Measurements from ENCODE around the gene DRC7. TPM values are rescaled to one million over a fixed set of nuclear protein-coding genes. Genes with fewer than 3 reads are reported as not detected.

The DRC7 gene
- total RNA-seq, 1 experiment from 2014 or later: not detected

- no peak for DNase-seq
- Histone ChIP-seq H3K4me3 (ENCODE audit: low read length) (no peak overlapping the region), H3K36me3 (ENCODE audit: low read depth, low read length) (no peaks in the 10 kb centered on the region), H3K27me3 (ENCODE audit: low read length) (no peaks in the 10 kb centered on the region), H3K79me2 (ENCODE audit: low read length) (no peaks in the 10 kb centered on the region), H3F3A (ENCODE audit: low read length, unreplicated experiment) (no peaks in the 10 kb centered on the region), H3K9me2 (replicated peaks; ENCODE audit: low read length) (no peaks in the 10 kb centered on the region), H3K27ac (ENCODE audit: low read length) (no peak overlapping the region), H3K4me1 (ENCODE audit: insufficient read depth, low read length) (no peaks in the 10 kb centered on the region), H2AFZ (ENCODE audit: low read length) (no peak overlapping the region), H3K9me3 (ENCODE audit: low read length) (no peaks in the 10 kb centered on the region), H4K20me1 (ENCODE audit: low read length) (no peaks in the 10 kb centered on the region), H3K9ac (ENCODE audit: low read length) (no peak overlapping the region), H3K4me2 (ENCODE audit: low read length) (no peak overlapping the region)
- no peak for TF ChIP-seq EZH2phosphoT487 (IDR thresholded peaks at IDR 0.05; ENCODE audit: borderline replicate concordance, low read length)
- TF ChIP-seq EZH2 (IDR thresholded peaks at IDR 0.05; ENCODE audit: low read length, unreplicated experiment): no peak
- TF ChIP-seq CTCF (conservative IDR thresholded peaks at IDR 0.05; ENCODE audit: low read depth, low read length): no peak
- BruUV-seq (replicated peaks): no TSS peak
- ATAC-seq: no peak
- ChIA-PET POLR2A (ENCODE audit: unreplicated experiment) (no interaction called here), CTCF (no interaction called here)
- intact Hi-C loops (cut with micrococcal nuclease): no loop called here
Measured at GRCh38 chr16:57689762-57690558, 4.6 kb upstream of the DRC7 start.

DNA sequence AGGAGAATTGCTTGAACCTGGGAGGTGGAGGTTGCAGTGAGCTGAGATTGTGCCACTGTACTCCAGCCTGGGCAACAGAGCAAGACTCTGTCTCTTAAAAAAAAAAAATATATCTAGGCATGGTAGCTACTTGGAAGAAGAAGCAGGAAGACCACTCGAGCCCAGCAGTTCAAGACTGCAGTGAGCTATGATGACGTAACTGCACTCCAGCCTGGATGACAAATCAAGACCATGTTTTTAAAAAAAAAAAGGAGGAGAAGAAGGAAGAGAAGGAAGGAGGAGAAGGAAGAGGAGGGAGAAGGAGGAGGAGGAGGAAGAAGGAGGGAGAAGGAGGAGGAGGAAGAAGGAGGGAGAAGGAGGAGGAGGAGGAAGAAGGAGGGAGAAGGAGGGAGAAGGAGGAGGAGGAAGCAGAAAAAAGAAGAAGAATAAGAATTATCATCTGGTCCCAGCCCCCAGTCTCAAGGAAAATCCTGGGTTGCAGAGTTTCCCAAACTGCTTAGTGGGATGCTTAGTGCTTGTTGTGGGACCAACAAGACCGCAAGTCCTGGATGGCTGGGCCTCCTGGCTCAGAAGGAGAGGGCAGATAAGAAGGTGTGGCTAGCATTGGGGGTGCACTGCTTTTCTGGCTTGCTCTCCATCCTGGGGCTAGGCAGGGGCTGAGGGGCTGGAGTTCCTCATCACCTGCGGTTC is 3.7 kb upstream of the DRC7 start:
- H2AFZ ChIP-seq (ENCODE audit: low read length): no peak overlapping the region
- H3F3A ChIP-seq (ENCODE audit: low read length, unreplicated experiment): no peaks in the 10 kb centered on the region
- POLR2A ChIA-PET (ENCODE audit: unreplicated experiment): no interaction called here
- no peaks in the 10 kb centered on the region for H3K9me2 ChIP-seq (replicated peaks; ENCODE audit: low read length)
- no peak for TF ChIP-seq EZH2phosphoT487 (IDR thresholded peaks at IDR 0.05; ENCODE audit: borderline replicate concordance, low read length)
- H3K4me1 ChIP-seq (ENCODE audit: insufficient read depth, low read length): no peaks in the 10 kb centered on the region
- CTCF ChIA-PET: no interaction called here
- H4K20me1 ChIP-seq (ENCODE audit: low read length): no peaks in the 10 kb centered on the region
- no peak overlapping the region for H3K9ac ChIP-seq (ENCODE audit: low read length)
- H3K4me2 ChIP-seq (ENCODE audit: low read length): no peak overlapping the region
- no peak for DNase-seq
- ATAC-seq: no peak
- BruUV-seq (replicated peaks): no TSS peak
- H3K27me3 ChIP-seq (ENCODE audit: low read length): no peaks in the 10 kb centered on the region
- no peaks in the 10 kb centered on the region for H3K9me3 ChIP-seq (ENCODE audit: low read length)
- intact Hi-C loops (cut with micrococcal nuclease): no loop called here
- no peak overlapping the region for H3K27ac ChIP-seq (ENCODE audit: low read length)
- H3K79me2 ChIP-seq (ENCODE audit: low read length): no peaks in the 10 kb centered on the region
- H3K36me3 ChIP-seq (ENCODE audit: low read depth, low read length): no peaks in the 10 kb centered on the region
- H3K4me3 ChIP-seq (ENCODE audit: low read length): no peak overlapping the region

DNA sequence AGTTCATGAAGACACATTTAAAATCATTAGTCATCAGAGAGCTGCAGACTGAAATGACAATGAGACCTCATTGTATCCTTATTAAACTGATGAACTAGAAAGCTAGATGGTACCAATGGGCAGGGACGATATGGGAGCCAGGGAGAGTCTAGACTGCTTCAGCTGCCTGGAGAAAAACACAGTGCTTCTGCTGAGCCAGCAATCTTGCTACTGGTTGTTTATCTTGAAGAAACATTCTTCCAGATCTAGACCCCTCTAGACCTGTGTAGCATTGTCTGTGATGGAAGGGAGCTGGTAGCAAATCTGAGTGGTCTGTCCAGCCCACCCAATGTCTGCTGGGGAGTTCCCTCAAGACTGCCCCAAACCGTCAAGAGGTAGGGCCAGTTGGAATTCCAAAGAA is 2.0 kb upstream of the DRC7 start:
- DNase-seq: no peak
- POLR2A ChIA-PET (ENCODE audit: unreplicated experiment): no interaction called here
- ATAC-seq: no peak
- TF ChIP-seq CTCF (conservative IDR thresholded peaks at IDR 0.05; ENCODE audit: low read depth, low read length) (no peak), EZH2 (IDR thresholded peaks at IDR 0.05; ENCODE audit: low read length, unreplicated experiment) (no peak), EZH2phosphoT487 (IDR thresholded peaks at IDR 0.05; ENCODE audit: borderline replicate concordance, low read length) (no peak)
- CTCF ChIA-PET: no interaction called here
- intact Hi-C loops (cut with micrococcal nuclease): no loop called here
- no peaks in the 10 kb centered on the region for H4K20me1 ChIP-seq (ENCODE audit: low read length)
- no peaks in the 10 kb centered on the region for H3K79me2 ChIP-seq (ENCODE audit: low read length)
- no peaks in the 10 kb centered on the region for H3F3A ChIP-seq (ENCODE audit: low read length, unreplicated experiment)
- H3K9ac ChIP-seq (ENCODE audit: low read length): no peak overlapping the region
- no peaks in the 10 kb centered on the region for H3K36me3 ChIP-seq (ENCODE audit: low read depth, low read length)
- no peak overlapping the region for H3K4me2 ChIP-seq (ENCODE audit: low read length)
- H3K4me3 ChIP-seq (ENCODE audit: low read length): no peak overlapping the region
- no peaks in the 10 kb centered on the region for H3K9me2 ChIP-seq (replicated peaks; ENCODE audit: low read length)
- no peaks in the 10 kb centered on the region for H3K27me3 ChIP-seq (ENCODE audit: low read length)
- no peaks in the 10 kb centered on the region for H3K4me1 ChIP-seq (ENCODE audit: insufficient read depth, low read length)
- H2AFZ ChIP-seq (ENCODE audit: low read length): no peak overlapping the region
- H3K9me3 ChIP-seq (ENCODE audit: low read length): no peaks in the 10 kb centered on the region
- BruUV-seq (replicated peaks): no TSS peak
- H3K27ac ChIP-seq (ENCODE audit: low read length): no peak overlapping the region

Measured in PC-3 (cell line).